ENCODE measurements around the gene RUNX3. TPM values are rescaled to one million over a fixed set of nuclear protein-coding genes. Genes with fewer than 3 reads are reported as not detected.

The RUNX3 gene
- polyA plus RNA-seq, 3 donors: 4.4 to 27.9 (median 6.7) TPM

DNA sequence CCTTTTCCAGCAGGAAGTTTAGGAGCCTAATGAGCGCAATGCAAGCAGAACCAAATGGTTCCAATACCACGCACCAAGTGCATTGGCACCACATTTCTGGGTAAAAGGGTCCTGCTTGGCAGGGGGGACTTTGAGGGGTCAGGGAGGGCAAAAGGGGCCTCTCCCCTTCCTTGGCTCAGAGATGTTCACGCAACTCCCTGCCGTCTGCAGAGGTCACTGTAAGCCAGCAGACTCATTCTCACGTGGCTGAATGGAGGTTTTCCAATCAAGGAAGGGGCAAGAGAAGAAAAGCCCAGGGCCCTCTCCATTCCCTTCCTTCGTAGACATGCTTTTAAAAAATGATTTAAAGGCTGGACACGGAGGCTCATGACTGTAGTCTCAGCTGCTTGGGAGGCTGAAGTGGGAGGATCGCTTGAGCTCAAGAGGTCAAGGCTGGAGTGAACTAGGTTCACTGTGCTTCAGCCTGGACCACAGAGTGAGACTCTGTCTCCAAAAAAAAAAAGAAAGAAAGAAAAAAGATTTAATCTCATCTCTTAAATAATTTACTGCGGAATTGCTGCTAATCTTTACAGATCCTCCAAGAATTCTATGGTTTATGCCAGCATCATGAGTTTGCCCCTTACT is 80.3 kb downstream of the RUNX3 start:
- H3K36me3 ChIP-seq (replicated peaks in 1 of 2; ENCODE audit: control insufficient read depth in 1 of 2, insufficient read depth in 2 of 2, low read length in 2 of 2): no peaks in the 10 kb centered on the region
- peaks cover 20 to 29% of the 10 kb centered on the region in 2 donors for H3K4me1 ChIP-seq (ENCODE audit: control insufficient read depth in 1 of 2, insufficient read depth in 2 of 2, low read length in 2 of 2)
- no peak overlapping the region for H3K27ac ChIP-seq (ENCODE audit: low read depth in 1 of 2, low read length in 2 of 2)
- intact Hi-C loops (cut with micrococcal nuclease): loop anchor here (2.0 to 5.0 kb wide), 7 partner anchors 48 to 355 kb away; no protein-coding TSS in a partner anchor
- peak overlapping the region in 5 of 7 donors; percentile 19 to 76 (median 62) for H3K27ac Mint-ChIP-seq
- peak overlapping the region; percentile 24 for H2AFZ ChIP-seq (ENCODE audit: insufficient read depth, low read depth, low read length, poor library complexity, severe bottlenecking)
- TF ChIP-seq, protein P1, sequence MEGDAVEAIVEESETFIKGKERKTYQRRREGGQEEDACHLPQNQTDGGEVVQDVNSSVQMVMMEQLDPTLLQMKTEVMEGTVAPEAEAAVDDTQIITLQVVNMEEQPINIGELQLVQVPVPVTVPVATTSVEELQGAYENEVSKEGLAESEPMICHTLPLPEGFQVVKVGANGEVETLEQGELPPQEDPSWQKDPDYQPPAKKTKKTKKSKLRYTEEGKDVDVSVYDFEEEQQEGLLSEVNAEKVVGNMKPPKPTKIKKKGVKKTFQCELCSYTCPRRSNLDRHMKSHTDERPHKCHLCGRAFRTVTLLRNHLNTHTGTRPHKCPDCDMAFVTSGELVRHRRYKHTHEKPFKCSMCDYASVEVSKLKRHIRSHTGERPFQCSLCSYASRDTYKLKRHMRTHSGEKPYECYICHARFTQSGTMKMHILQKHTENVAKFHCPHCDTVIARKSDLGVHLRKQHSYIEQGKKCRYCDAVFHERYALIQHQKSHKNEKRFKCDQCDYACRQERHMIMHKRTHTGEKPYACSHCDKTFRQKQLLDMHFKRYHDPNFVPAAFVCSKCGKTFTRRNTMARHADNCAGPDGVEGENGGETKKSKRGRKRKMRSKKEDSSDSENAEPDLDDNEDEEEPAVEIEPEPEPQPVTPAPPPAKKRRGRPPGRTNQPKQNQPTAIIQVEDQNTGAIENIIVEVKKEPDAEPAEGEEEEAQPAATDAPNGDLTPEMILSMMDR (IDR thresholded peaks at IDR 0.05): no peak
- no peaks in the 10 kb centered on the region for H3K9me3 ChIP-seq (replicated peaks in 1 of 2; ENCODE audit: control insufficient read depth in 1 of 2, insufficient read depth in 1 of 2, low read length in 2 of 2)
- no peak overlapping the region for H3K4me3 ChIP-seq (replicated peaks in 1 of 3; ENCODE audit: low read depth in 2 of 3, low read length in 3 of 3)
- no peaks in the 10 kb centered on the region for H3K79me2 ChIP-seq (ENCODE audit: insufficient read depth, low read length)
- no peaks in the 10 kb centered on the region for H4K20me1 ChIP-seq (ENCODE audit: insufficient read depth, low read length)
- peaks cover 0 to 14% (median 10%) of the 10 kb centered on the region in 3 donors for H3K27me3 Mint-ChIP-seq (ENCODE audit: low read depth in 3 of 3)
- peak; percentile 30 to 64 (median 32) for DNase-seq
- 8% methylated on average over 5 of the region's 9 CpGs for WGBS (ENCODE audit: insufficient coverage)
- H3K27me3 ChIP-seq (ENCODE audit: control insufficient read depth in 2 of 2, insufficient read depth in 2 of 2, low read length in 2 of 2): no peaks in the 10 kb centered on the region
- peaks cover 0 to 2% (median 0%) of the 10 kb centered on the region in 7 donors for H3K9me3 Mint-ChIP-seq
- no peak overlapping the region for H3K9ac ChIP-seq (ENCODE audit: insufficient read depth, low read length, poor library complexity, severe bottlenecking)
- peaks cover under 1 to 4% of the 10 kb centered on the region in 2 donors for H3K36me3 Mint-ChIP-seq
- peaks cover 20% of the 10 kb centered on the region for H3K4me1 Mint-ChIP-seq
- no peak overlapping the region for H3K4me2 ChIP-seq (replicated peaks; ENCODE audit: extremely low read depth, low read length, poor library complexity, severe bottlenecking)
- peak overlapping the region in 1 of 2 donors; percentile 48 for H3K4me3 Mint-ChIP-seq

Small RNA genes lying within 50 kb of the gene (small RNA-seq; reads per million reads assigned to genes)
- gene MIR6731 (ENCODE audit: insufficient read length, low read depth): not detected

Other genes starting within 250 kb of the RUNX3 start
- 10 to 100 TPM in 2 of 3 donors, 1 to 10 TPM in 1; 9.7 to 38.1 (median 24.6) TPM for gene CLIC4, start 184.8 kb downstream of the RUNX3 start, polyA plus RNA-seq